GM13977 (cell line): ENCODE results near the gene NOX5.
"Not testable (repeated sequence)": the region's sequence is repeated elsewhere in the genome, so short reads cannot be mapped to it uniquely, and the experiment has no call there.

Source experiments
- DNase-seq: peaks from one replicate; pipeline ENCODE4 v3.0.0; 2012; ENCODE audit warnings: low spot score
- CTCF ChIP-seq: IDR thresholded peaks from 2 replicates; pipeline ENCODE4 v1.5.1; 2012; ENCODE audit warnings: mild to moderate bottlenecking, control low read depth; ENCODE audit not compliant: insufficient read depth; ENCODE audit errors: extremely low read depth, missing control alignments
- in situ Hi-C: fragments of 300-500 bp; cut with MboI; formaldehyde crosslinking; loops from one replicate; pipeline ENCODE4 v1.12.0; 2022; ENCODE audit warnings: low sequenced_read_pairs, low pct_unique_long_range_greater_than_20kb, mixed read lengths, inconsistent platforms; ENCODE audit not compliant: unreplicated experiment

The NOX5 gene

GRCh38 chr15:69061414-69061842, 46.9 kb downstream of the NOX5 start:
- DNase-seq = no peak
- in situ Hi-C loops = loop anchor here (25.0 kb wide), 2 partner anchors 201 to 326 kb away; no protein-coding TSS in a partner anchor
- no peak for TF ChIP-seq CTCF

GRCh38 chr15:69064649-69065048, 50.2 kb downstream of the NOX5 start:
- no peak for TF ChIP-seq CTCF
- DNase-seq = no peak
- in situ Hi-C loops = loop anchor here (25.0 kb wide), 2 partner anchors 198 to 323 kb away; no protein-coding TSS in a partner anchor

GRCh38 chr15:69066007-69066995, 51.8 kb downstream of the NOX5 start:
- DNase-seq = no peak
- in situ Hi-C loops = loop anchor here (25.0 kb wide), 2 partner anchors 196 to 321 kb away; no protein-coding TSS in a partner anchor
- no peak for TF ChIP-seq CTCF

GRCh38 chr15:69067296-69067695, 52.8 kb downstream of the NOX5 start:
- no peak for TF ChIP-seq CTCF
- in situ Hi-C loops = loop anchor here (25.0 kb wide), 2 partner anchors 195 to 320 kb away; no protein-coding TSS in a partner anchor
- no peak for DNase-seq

GRCh38 chr15:69068157-69068556, 53.7 kb downstream of the NOX5 start:
- TF ChIP-seq CTCF = no peak
- in situ Hi-C loops = loop anchor here (25.0 kb wide), 2 partner anchors 194 to 319 kb away; no protein-coding TSS in a partner anchor
- no peak for DNase-seq

GRCh38 chr15:69069290-69069689, 54.8 kb downstream of the NOX5 start:
- not testable (repeated sequence) for DNase-seq
- in situ Hi-C loops = loop anchor here (25.0 kb wide), 2 partner anchors 193 to 318 kb away; no protein-coding TSS in a partner anchor

GRCh38 chr15:69069996-69070395, 55.5 kb downstream of the NOX5 start:
- TF ChIP-seq CTCF = no peak
- in situ Hi-C loops = loop anchor here (25.0 kb wide), 2 partner anchors 192 to 317 kb away; no protein-coding TSS in a partner anchor
- DNase-seq = no peak
